Urinary bladder (tissue), 4 donors: ENCODE data around the gene GPC6. TPM values are rescaled to one million over a fixed set of nuclear protein-coding genes. Genes with fewer than 3 reads are reported as not detected.

Source experiments
- DNase-seq: peaks from one replicate; pipeline ENCODE4 v3.0.0-alpha.2; 2015; ENCODE audit errors: extremely low spot score
- H3K27ac ChIP-seq: one replicate; pipeline ENCODE4 v1.5.1; 2013; ENCODE audit warnings: low read depth, mild to moderate bottlenecking, moderate library complexity
- H3K36me3 ChIP-seq: one replicate; pipeline ENCODE4 v1.6.1; 2013; ENCODE audit warnings: mild to moderate bottlenecking, moderate library complexity; ENCODE audit not compliant: insufficient read depth
- H3K4me1 ChIP-seq: one replicate; pipeline ENCODE4 v1.6.1; 2013; ENCODE audit warnings: mild to moderate bottlenecking, moderate library complexity; ENCODE audit not compliant: insufficient read depth
- H3K4me3 ChIP-seq: one replicate; pipeline ENCODE4 v1.5.1; 2013; ENCODE audit warnings: low read depth, low read length
- WGBS: extraction: QIAGEN DNeasy Blood & Tissue Kit; methylation state at CpG from one replicate; pipeline ENCODE4 v1.1.7; 2013; 5-methylcytosine and 5-hydroxymethylcytosine counted together
- polyA plus RNA-seq: library from polyadenylated mRNA; stranded (reverse); fragments of 200-250 nt; gene quantifications from one replicate; pipeline ENCODE4 v1.2.3, GENCODE V29; 2013
- total RNA-seq: library from RNA; depleted of rRNA; stranded (reverse); fragments of >200 nt; gene quantifications from one replicate; pipeline ENCODE4 v1.2.3, GENCODE V29; 2014
- donor health status: healthy with polysubstance abuse.
- donor health status: healthy.

GPC6 gene
- total and polyA plus RNA-seq, 2 donors = 8.8 to 126 TPM

- Histone ChIP-seq H3K4me3 (no peak overlapping the region), H3K36me3 (no peaks in the 10 kb centered on the region), H3K27ac (no peak overlapping the region), H3K4me1 (no peaks in the 10 kb centered on the region)
- WGBS = 69% methylated on average over 2 of the region's 2 CpGs
- DNase-seq = no peak
These were observed 935.7 kb downstream of the GPC6 start for GRCh38 chr13:94162289-94162688.

GRCh38 chr13:94163535-94163934 lies 936.9 kb downstream of the GPC6 start:
- no peaks in the 10 kb centered on the region for H3K36me3 ChIP-seq
- no peaks in the 10 kb centered on the region for H3K4me1 ChIP-seq
- 96% methylated on average over 1 of the region's 1 CpG for WGBS
- H3K27ac ChIP-seq = no peak overlapping the region
- no peak for DNase-seq
- H3K4me3 ChIP-seq = no peak overlapping the region

- Histone ChIP-seq H3K27ac (no peak overlapping the region), H3K4me3 (no peak overlapping the region), H3K36me3 (no peaks in the 10 kb centered on the region), H3K4me1 (no peaks in the 10 kb centered on the region)
- 71% methylated on average over 9 of the region's 9 CpGs for WGBS
- DNase-seq = no peak
These were observed 942.3 kb downstream of the GPC6 start for GRCh38 chr13:94168783-94169453.

- Histone ChIP-seq H3K4me3 (no peak overlapping the region), H3K4me1 (no peaks in the 10 kb centered on the region), H3K27ac (no peak overlapping the region), H3K36me3 (no peaks in the 10 kb centered on the region)
- no peak for DNase-seq
- 65% methylated on average over 5 of the region's 5 CpGs for WGBS
These were observed 943.0 kb downstream of the GPC6 start for GRCh38 chr13:94169454-94170144.

- DNase-seq = no peak
- Histone ChIP-seq H3K27ac (no peak overlapping the region), H3K4me3 (no peak overlapping the region), H3K4me1 (no peaks in the 10 kb centered on the region), H3K36me3 (no peaks in the 10 kb centered on the region)
- 65% methylated on average over 4 of the region's 4 CpGs for WGBS
These were observed 943.6 kb downstream of the GPC6 start for GRCh38 chr13:94170145-94170571.

GRCh38 chr13:94172416-94172815 lies 945.8 kb downstream of the GPC6 start:
- DNase-seq = no peak
- Histone ChIP-seq H3K4me3 (no peak overlapping the region), H3K4me1 (no peaks in the 10 kb centered on the region), H3K36me3 (no peaks in the 10 kb centered on the region), H3K27ac (no peak overlapping the region)
- WGBS = over 99% methylated on average over 2 of the region's 2 CpGs

GRCh38 chr13:94173312-94173854 lies 946.8 kb downstream of the GPC6 start:
- DNase-seq = no peak

GRCh38 chr13:94174009-94174408 lies 947.4 kb downstream of the GPC6 start:
- Histone ChIP-seq H3K36me3 (no peaks in the 10 kb centered on the region), H3K4me3 (no peak overlapping the region), H3K27ac (no peak overlapping the region), H3K4me1 (no peaks in the 10 kb centered on the region)
- DNase-seq = no peak

More at GRCh38 chr13:94173312-94173854, 946.8 kb downstream of the GPC6 start:
- Histone ChIP-seq H3K4me3 (no peak overlapping the region), H3K36me3 (no peaks in the 10 kb centered on the region), H3K4me1 (no peaks in the 10 kb centered on the region), H3K27ac (no peak overlapping the region)
- WGBS = 94% methylated on average over 4 of the region's 4 CpGs

- H3K36me3 ChIP-seq = no peaks in the 10 kb centered on the region
- H3K27ac ChIP-seq = no peak overlapping the region
- DNase-seq = no peak
- 96% methylated on average over 1 of the region's 1 CpG for WGBS
- H3K4me3 ChIP-seq = no peak overlapping the region
- no peaks in the 10 kb centered on the region for H3K4me1 ChIP-seq
These were observed 948.5 kb downstream of the GPC6 start for GRCh38 chr13:94175076-94175475.

GRCh38 chr13:94176561-94176960 lies 950.0 kb downstream of the GPC6 start:
- Histone ChIP-seq H3K4me3 (no peak overlapping the region), H3K36me3 (no peaks in the 10 kb centered on the region), H3K4me1 (no peaks in the 10 kb centered on the region), H3K27ac (no peak overlapping the region)
- DNase-seq = no peak
- 70% methylated on average over 4 of the region's 4 CpGs for WGBS

GRCh38 chr13:94177041-94177440 lies 950.4 kb downstream of the GPC6 start:
- H3K36me3 ChIP-seq = no peaks in the 10 kb centered on the region
- WGBS = 90% methylated on average over 2 of the region's 2 CpGs
- H3K4me1 ChIP-seq = no peaks in the 10 kb centered on the region
- no peak overlapping the region for H3K27ac ChIP-seq
- DNase-seq = no peak
- H3K4me3 ChIP-seq = no peak overlapping the region

- DNase-seq = no peak
- Histone ChIP-seq H3K36me3 (no peaks in the 10 kb centered on the region), H3K4me3 (no peak overlapping the region), H3K27ac (no peak overlapping the region), H3K4me1 (no peaks in the 10 kb centered on the region)
- WGBS = 30% methylated on average over 5 of the region's 5 CpGs
These were observed 952.1 kb downstream of the GPC6 start for GRCh38 chr13:94178625-94179244.

- WGBS = 97% methylated on average over 1 of the region's 1 CpG
- H3K27ac ChIP-seq = no peak overlapping the region
- H3K4me3 ChIP-seq = no peak overlapping the region
- H3K36me3 ChIP-seq = no peaks in the 10 kb centered on the region
- no peak for DNase-seq
- H3K4me1 ChIP-seq = no peaks in the 10 kb centered on the region
These were observed 955.0 kb downstream of the GPC6 start for GRCh38 chr13:94181461-94182107.
